Chondrocyte (in vitro differentiated cells): Measurements from ENCODE around the gene PLD3. TPM values are rescaled to one million over a fixed set of nuclear protein-coding genes. Genes with fewer than 3 reads are reported as not detected.

ENCODE experiments used
- DNase-seq: peaks from one replicate; pipeline ENCODE4 v3.0.0; 2021; ENCODE audit warnings: mixed read lengths, low spot score
- H3K27ac Mint-ChIP-seq: one replicate; pipeline ENCODE4 v1.8.0; 2021; ENCODE audit warnings: mild to moderate bottlenecking, moderate library complexity, mixed read lengths; ENCODE audit not compliant: unreplicated experiment
- H3K27me3 Mint-ChIP-seq: 2 replicates; pipeline ENCODE4 v1.8.0; 2021; ENCODE audit warnings: low read depth, mixed read lengths
- H3K36me3 Mint-ChIP-seq: 2 replicates; pipeline ENCODE4 v1.8.0; 2021; ENCODE audit warnings: low read depth, mixed read lengths
- H3K4me1 Mint-ChIP-seq: 2 replicates; pipeline ENCODE4 v1.8.0; 2021; ENCODE audit warnings: low read depth, mild to moderate bottlenecking, mixed read lengths
- H3K4me3 Mint-ChIP-seq: one replicate; pipeline ENCODE4 v1.8.0; 2021; ENCODE audit warnings: mild to moderate bottlenecking, moderate library complexity, mixed read lengths; ENCODE audit not compliant: unreplicated experiment
- H3K9me3 Mint-ChIP-seq: 2 replicates; pipeline ENCODE4 v1.8.0; 2021; ENCODE audit warnings: low read depth, mixed read lengths
- total RNA-seq: library from RNA; stranded (reverse); gene quantifications from 3 replicates; pipeline ENCODE4 v1.2.1, GENCODE V29; 2021
- TF ChIP-seq, protein P1 (sequence below): fragments of 200-600 bp; sonication (generic); IDR thresholded peaks from 2 replicates; pipeline ENCODE4 v1.5.0; 2021; ENCODE audit warnings: antibody characterized with exemption, mild to moderate bottlenecking, moderate library complexity

The PLD3 gene
- total RNA-seq, 1 donor from 2014 or later: 478 TPM

DNA sequence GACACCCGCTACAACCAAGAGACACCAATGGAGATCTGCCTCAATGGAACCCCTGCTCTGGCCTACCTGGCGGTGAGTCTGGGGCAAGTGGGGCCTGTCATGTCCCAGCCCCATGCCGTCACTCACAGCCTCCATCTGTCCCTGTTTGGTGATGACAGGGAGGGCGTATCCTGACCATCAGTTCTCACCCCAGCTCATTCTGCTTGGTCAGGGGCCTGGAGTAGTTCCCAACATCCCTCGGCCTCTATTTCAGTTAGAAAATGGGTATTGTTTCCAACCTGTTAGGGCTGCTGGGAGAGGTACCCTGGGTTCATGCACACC lies 23.3 kb downstream of the PLD3 start:
- TF ChIP-seq, protein P1, sequence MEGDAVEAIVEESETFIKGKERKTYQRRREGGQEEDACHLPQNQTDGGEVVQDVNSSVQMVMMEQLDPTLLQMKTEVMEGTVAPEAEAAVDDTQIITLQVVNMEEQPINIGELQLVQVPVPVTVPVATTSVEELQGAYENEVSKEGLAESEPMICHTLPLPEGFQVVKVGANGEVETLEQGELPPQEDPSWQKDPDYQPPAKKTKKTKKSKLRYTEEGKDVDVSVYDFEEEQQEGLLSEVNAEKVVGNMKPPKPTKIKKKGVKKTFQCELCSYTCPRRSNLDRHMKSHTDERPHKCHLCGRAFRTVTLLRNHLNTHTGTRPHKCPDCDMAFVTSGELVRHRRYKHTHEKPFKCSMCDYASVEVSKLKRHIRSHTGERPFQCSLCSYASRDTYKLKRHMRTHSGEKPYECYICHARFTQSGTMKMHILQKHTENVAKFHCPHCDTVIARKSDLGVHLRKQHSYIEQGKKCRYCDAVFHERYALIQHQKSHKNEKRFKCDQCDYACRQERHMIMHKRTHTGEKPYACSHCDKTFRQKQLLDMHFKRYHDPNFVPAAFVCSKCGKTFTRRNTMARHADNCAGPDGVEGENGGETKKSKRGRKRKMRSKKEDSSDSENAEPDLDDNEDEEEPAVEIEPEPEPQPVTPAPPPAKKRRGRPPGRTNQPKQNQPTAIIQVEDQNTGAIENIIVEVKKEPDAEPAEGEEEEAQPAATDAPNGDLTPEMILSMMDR: no peak
- no peaks in the 10 kb centered on the region for H3K27me3 Mint-ChIP-seq
- H3K36me3 Mint-ChIP-seq: peaks cover 28% of the 10 kb centered on the region

DNA sequence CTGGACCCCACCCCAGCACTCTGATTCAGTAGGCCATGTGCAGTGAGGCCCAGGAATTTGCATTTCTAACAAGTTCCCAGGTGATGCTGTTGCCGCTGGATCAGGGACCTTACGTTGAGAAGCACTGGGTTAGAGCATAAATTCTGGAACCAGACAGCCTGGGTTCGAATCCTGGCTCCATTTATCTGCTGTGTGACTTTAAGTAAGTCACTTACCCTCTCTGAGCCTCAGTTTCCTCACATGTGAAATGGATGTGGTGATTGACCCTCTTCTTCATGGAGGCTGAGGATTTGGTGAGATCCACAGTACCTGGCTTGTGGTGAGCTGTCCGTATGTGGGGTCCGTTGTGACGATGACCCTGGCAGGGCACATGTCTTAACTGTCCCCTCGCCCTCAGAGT lies 25.6 kb downstream of the PLD3 start:
- no peak overlapping the region for H3K4me3 Mint-ChIP-seq
- no peaks in the 10 kb centered on the region for H3K27me3 Mint-ChIP-seq
- peaks cover 28% of the 10 kb centered on the region for H3K36me3 Mint-ChIP-seq
- no peak overlapping the region for H3K27ac Mint-ChIP-seq
- peaks cover 3% of the 10 kb centered on the region for H3K4me1 Mint-ChIP-seq
- no peak for DNase-seq
- H3K9me3 Mint-ChIP-seq: no peaks in the 10 kb centered on the region
- TF ChIP-seq, protein P1: no peak

More for the DNA sequence above, 23.3 kb downstream of the PLD3 start:
- DNase-seq: no peak
- Mint-ChIP-seq H3K4me3 (no peak overlapping the region), H3K4me1 (peaks cover 7% of the 10 kb centered on the region), H3K27ac (no peak overlapping the region), H3K9me3 (no peaks in the 10 kb centered on the region)

DNA sequence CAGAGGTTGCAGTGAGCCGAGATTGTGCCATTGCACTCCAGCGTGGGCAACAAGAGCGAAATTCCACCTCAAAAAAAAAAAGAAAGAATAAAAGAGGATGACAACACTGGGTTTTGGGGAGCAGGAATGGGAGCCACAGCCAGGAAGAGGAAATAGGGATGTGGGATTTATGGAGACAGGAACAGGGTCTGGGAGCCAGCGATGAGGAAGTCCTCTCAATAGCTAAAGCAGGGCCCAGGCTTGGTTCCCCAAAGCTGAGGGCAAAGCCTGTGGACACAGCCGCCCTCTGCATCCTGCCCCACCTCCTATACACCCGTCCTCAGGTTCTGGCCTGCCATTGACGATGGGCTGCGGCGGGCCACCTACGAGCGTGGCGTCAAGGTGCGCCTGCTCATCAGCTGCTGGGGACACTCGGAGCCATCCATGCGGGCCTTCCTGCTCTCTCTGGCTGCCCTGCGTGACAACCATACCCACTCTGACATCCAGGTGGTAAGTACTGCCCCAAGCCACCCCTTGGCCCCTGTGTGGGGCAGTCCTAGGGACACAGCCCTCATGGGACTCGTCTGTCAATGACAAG lies 27.9 kb downstream of the PLD3 start:
- TF ChIP-seq, protein P1: no peak
- H3K36me3 Mint-ChIP-seq: peaks cover 21% of the 10 kb centered on the region
- no peak overlapping the region for H3K27ac Mint-ChIP-seq
- H3K9me3 Mint-ChIP-seq: no peaks in the 10 kb centered on the region
- DNase-seq: no peak
- no peaks in the 10 kb centered on the region for H3K27me3 Mint-ChIP-seq
- no peak overlapping the region for H3K4me3 Mint-ChIP-seq
- no peaks in the 10 kb centered on the region for H3K4me1 Mint-ChIP-seq

DNA sequence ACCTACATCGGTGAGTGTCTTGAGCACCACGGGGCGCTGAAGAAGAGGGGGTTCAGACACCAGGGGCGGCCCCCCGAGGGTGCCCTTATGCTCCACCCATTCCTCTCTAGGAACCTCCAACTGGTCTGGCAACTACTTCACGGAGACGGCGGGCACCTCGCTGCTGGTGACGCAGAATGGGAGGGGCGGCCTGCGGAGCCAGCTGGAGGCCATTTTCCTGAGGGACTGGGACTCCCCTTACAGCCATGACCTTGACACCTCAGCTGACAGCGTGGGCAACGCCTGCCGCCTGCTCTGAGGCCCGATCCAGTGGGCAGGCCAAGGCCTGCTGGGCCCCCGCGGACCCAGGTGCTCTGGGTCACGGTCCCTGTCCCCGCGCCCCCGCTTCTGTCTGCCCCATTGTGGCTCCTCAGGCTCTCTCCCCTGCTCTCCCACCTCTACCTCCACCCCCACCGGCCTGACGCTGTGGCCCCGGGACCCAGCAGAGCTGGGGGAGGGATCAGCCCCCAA lies 29.4 kb downstream of the PLD3 start:
- Mint-ChIP-seq H3K36me3 (peaks cover 14% of the 10 kb centered on the region), H3K27ac (no peak overlapping the region), H3K9me3 (no peaks in the 10 kb centered on the region), H3K4me1 (no peaks in the 10 kb centered on the region), H3K4me3 (no peak overlapping the region), H3K27me3 (no peaks in the 10 kb centered on the region)
- TF ChIP-seq, protein P1: no peak
- DNase-seq: no peak

DNA sequence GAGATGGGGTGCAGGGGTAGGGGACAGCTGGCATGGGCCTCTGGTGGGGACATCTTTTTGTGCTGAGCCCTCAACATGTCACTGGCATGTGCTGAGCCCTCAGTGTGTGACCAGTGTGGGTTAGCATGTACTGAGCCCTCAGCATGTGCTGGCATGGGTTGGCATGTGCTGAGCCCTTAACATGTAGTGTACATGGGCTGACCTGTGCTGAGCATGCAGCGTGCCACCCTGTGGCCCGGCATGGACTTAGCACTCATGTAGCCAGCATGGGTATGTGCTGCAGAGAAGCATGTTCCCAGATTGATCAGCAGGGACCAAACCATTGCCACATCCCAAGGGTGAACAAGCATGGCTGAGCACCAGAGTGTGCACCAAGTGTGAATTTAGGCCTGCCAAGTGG lies 30.0 kb downstream of the PLD3 start:
- Mint-ChIP-seq H3K36me3 (peaks cover 14% of the 10 kb centered on the region), H3K9me3 (no peaks in the 10 kb centered on the region), H3K27ac (no peak overlapping the region), H3K27me3 (no peaks in the 10 kb centered on the region), H3K4me1 (no peaks in the 10 kb centered on the region), H3K4me3 (no peak overlapping the region)
- TF ChIP-seq, protein P1: no peak
- DNase-seq: no peak
